Myometrial cell (primary cell): ENCODE results near the gene AZGP1. TPM values are rescaled to one million over a fixed set of nuclear protein-coding genes. Genes with fewer than 3 reads are reported as not detected.

Experiments
- total RNA-seq: library from RNA; depleted of rRNA; stranded (reverse); fragments of >200 nt; gene quantifications from 2 replicates; pipeline ENCODE4 v1.2.3, GENCODE V29; 2015

The AZGP1 gene
- total RNA-seq: not detected in 2 replicates

GRCh38 chr7:99975782-99976521 lies at the start of gene AZGP1:
Gene AZGP1 (minus strand): TSS chr7:99976031. CDS start chr7:99976020, 11 bp downstream.

GRCh38 chr7:100015232-100016214 lies 39.7 kb upstream of the AZGP1 start, which contains the start of gene ZKSCAN1:
Gene ZKSCAN1 (plus strand): TSS chr7:100015596. CDS start chr7:100023507, 7,911 bp downstream.

GRCh38 chr7:99928994-99929729 lies 46.7 kb downstream of the AZGP1 start, which contains the start of gene GJC3:
Gene GJC3 (minus strand): TSS chr7:99929620. CDS start chr7:99929620, 0 bp downstream.

GRCh38 chr7:99918959-99919813 lies 56.6 kb downstream of the AZGP1 start, which contains the start of gene TRIM4:
Gene TRIM4 (minus strand): TSS chr7:99919530. CDS start chr7:99919401, 129 bp downstream.

Other genes starting within 250 kb of the AZGP1 start
- gene CYP3A7, start 240.8 kb downstream of the AZGP1 start, total RNA-seq: not detected in 2 replicates
- gene CYP3A4, start 191.8 kb downstream of the AZGP1 start, total RNA-seq: not detected in 2 replicates
- not detected in 2 replicates for gene CYP3A43, start 148.0 kb downstream of the AZGP1 start, total RNA-seq
- gene OR2AE1, start 99.0 kb downstream of the AZGP1 start, total RNA-seq: not detected in 2 replicates
- 22.5 and 28.9 TPM in 2 replicates for gene TRIM4, start 56.5 kb downstream of the AZGP1 start, total RNA-seq
- gene GJC3, start 46.4 kb downstream of the AZGP1 start, total RNA-seq: not detected in 2 replicates
- 10.1 and 14.7 TPM in 2 replicates for gene ZKSCAN1, start 39.6 kb upstream of the AZGP1 start, total RNA-seq
- 11.3 and 21.6 TPM in 2 replicates for gene ZSCAN21, start 73.7 kb upstream of the AZGP1 start, total RNA-seq
- 14.7 and 22.5 TPM in 2 replicates for gene ZNF3, start 105.7 kb upstream of the AZGP1 start, total RNA-seq
- gene COPS6, start 112.9 kb upstream of the AZGP1 start, total RNA-seq: 159 and 183 TPM in 2 replicates
- 138 and 153 TPM in 2 replicates for gene MCM7, start 125.4 kb upstream of the AZGP1 start, total RNA-seq
- gene AP4M1, start 125.6 kb upstream of the AZGP1 start, total RNA-seq: 40.9 and 95.7 TPM in 2 replicates
- 92.9 and 113 TPM in 2 replicates for gene TAF6, start 143.3 kb upstream of the AZGP1 start, total RNA-seq
- gene CNPY4, start 143.6 kb upstream of the AZGP1 start, total RNA-seq: 40.6 and 41.3 TPM in 2 replicates
- gene MBLAC1, start 150.9 kb upstream of the AZGP1 start, total RNA-seq: 2.9 and 6.0 TPM in 2 replicates
- gene LAMTOR4, start 172.9 kb upstream of the AZGP1 start, total RNA-seq: 126 and 185 TPM in 2 replicates
- gene TRAPPC14, start 182.7 kb upstream of the AZGP1 start, total RNA-seq: 9.2 and 9.4 TPM in 2 replicates
- 6.0 and 6.3 TPM in 2 replicates for gene GAL3ST4, start 192.6 kb upstream of the AZGP1 start, total RNA-seq
- 0.18 and 0.29 TPM in 2 replicates for gene GPC2, start 201.3 kb upstream of the AZGP1 start, total RNA-seq
- 0.29 and 0.35 TPM in 2 replicates for gene STAG3, start 201.9 kb upstream of the AZGP1 start, total RNA-seq
- gene PVRIG, start 243.9 kb upstream of the AZGP1 start, total RNA-seq: not detected in 2 replicates